BLaER1 (cell line): Measurements from ENCODE around the gene SVOP.
"Not testable (repeated sequence)": the region's sequence is repeated elsewhere in the genome, so short reads cannot be mapped to it uniquely, and the experiment has no call there.

ENCODE experiments used
- H3K27ac ChIP-seq: shearing (Covaris generic); formaldehyde crosslinking; 2 replicates; pipeline ENCODE4 v1.8.1; 2022
- H3K27me3 ChIP-seq: shearing (Covaris generic); formaldehyde crosslinking; 2 replicates; pipeline ENCODE4 v1.8.1; 2022
- H3K36me3 ChIP-seq: shearing (Covaris generic); formaldehyde crosslinking; 2 replicates; pipeline ENCODE4 v1.8.1; 2022
- H3K4me1 ChIP-seq: shearing (Covaris generic); formaldehyde crosslinking; 2 replicates; pipeline ENCODE4 v1.8.1; 2022
- H3K4me2 ChIP-seq: shearing (Covaris generic); formaldehyde crosslinking; 2 replicates; pipeline ENCODE4 v1.8.1; 2022
- H3K4me3 ChIP-seq: shearing (Covaris generic); formaldehyde crosslinking; 2 replicates; pipeline ENCODE4 v1.8.1; 2022
- H3K9ac ChIP-seq: shearing (Covaris generic); formaldehyde crosslinking; 2 replicates; pipeline ENCODE4 v1.8.1; 2022
- H3K9me3 ChIP-seq: shearing (Covaris generic); formaldehyde crosslinking; 2 replicates; pipeline ENCODE4 v1.8.1; 2022
- H4K20me1 ChIP-seq: shearing (Covaris generic); formaldehyde crosslinking; 2 replicates; pipeline ENCODE4 v1.8.1; 2022
- Cebpa-rat ChIP-seq: shearing (Covaris generic); IDR thresholded peaks from 2 replicates; pipeline ENCODE4 v1.8.1; 2022

The SVOP gene

DNA sequence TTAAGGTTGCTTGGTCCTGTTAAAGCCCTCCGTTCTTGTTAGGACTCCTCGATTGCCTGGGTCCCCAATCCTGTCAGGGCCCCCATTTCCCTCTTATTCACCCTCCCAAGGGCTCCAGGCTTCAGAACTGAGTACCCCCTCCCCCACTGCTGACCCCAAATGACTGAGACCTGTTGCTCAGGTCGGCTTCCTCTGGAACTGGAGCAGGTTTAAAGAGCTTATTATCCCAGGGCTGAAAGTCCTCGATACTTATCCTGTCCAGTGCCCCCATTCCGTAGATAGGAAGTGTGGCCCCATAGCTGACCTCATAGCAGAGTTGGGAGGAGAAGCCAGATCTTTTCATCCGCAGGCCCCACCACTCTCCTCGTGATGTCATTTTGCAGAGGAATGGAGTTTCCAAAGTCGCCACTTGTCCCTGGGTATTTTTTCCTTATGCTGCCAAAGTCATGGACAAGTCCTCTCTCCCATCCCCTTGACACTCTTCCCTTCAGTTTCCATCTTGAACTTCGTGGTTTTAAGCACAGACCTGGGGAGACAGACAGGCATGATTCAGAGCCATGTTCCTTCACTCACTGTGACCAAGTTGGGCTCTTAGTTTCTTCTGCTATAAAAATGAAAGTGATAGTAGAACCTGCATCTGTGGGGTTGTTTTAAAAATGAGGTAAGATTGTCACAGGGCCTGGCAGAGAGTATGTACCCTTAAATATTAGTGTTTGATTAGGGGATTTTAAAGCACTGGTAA, 32.7 kb upstream of the SVOP start:
- H3K4me3 ChIP-seq: peak overlapping the region; percentile 95
- peak overlapping the region; percentile 89 for H3K9ac ChIP-seq
- peaks cover 20% of the 10 kb centered on the region for H3K4me1 ChIP-seq
- no peak for TF ChIP-seq Cebpa-rat
- H4K20me1 ChIP-seq: no peaks in the 10 kb centered on the region
- H3K27ac ChIP-seq: peak overlapping the region; percentile 85; the same call in 1 of the 2 replicates
- H3K27me3 ChIP-seq: no peaks in the 10 kb centered on the region
- H3K36me3 ChIP-seq: peaks cover 11% of the 10 kb centered on the region
- H3K9me3 ChIP-seq: no peaks in the 10 kb centered on the region
- peak overlapping the region; percentile 99 for H3K4me2 ChIP-seq

DNA sequence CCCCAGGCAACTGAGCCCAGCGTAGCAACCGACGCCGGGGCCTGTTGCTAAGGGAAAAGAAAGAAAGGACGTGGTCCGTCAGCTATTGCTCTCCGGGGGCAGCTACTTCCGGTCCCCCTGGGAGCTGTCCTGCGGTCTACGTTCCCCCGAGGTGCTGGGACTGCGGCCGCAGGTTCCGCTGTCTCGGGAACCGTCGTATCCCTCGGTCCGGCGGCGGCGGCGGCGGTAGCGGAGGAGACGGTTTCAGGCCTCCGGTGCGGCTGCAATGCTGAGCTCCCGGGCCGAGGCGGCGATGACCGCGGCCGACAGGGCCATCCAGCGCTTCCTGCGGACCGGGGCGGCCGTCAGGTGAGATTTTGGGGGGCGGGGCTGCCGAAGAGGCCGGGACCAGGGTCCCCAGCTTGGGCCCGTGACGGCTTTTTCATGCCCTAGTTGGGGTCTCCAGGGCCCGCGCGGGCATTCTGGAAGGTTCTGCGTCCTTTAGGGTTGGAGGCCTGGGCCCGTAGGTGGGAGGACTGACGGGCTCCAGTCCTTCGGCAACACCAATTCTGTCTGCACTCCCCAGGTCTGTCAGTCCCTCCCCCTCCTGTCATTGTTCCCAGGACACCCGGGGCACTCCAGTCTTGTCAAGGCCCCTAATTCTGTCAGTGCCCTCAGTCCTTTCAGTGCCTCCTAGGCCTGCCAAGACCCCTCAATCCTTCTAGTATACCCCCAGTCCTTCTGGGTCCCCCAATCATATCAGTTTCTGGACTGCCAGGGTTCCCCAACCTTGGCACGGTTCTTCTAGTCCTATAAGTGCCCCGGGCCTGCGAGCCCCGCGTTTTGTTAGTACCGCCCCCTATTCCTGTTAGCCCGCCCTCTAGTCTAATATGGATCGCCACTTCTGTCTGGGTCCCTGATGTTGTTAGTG, 31.8 kb upstream of the SVOP start, which contains the start of gene USP30:
USP30 (plus strand) TSS at position 163 of the 910 bp plus-strand sequence; CDS start at position 266, 103 bp downstream.
- Histone ChIP-seq H3K27me3 (no peaks in the 10 kb centered on the region), H3K27ac (peak within 1 kb of the TSS; percentile 85)
- TF ChIP-seq Cebpa-rat: no peak

DNA sequence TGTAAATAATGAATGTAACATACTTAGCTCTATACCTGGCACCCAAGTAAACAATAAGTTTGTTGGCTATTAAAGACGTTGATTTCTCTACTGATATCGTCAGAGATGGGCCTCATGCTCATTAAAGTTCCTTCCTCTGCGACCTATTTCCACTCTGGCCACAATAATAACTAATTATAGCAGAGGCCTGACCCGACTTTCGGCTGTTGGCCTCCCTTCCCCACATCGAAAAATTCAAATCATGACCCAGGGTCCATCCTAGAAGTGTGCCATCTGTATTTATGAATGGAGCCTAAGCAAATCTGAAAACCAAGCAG, 31.2 kb upstream of the SVOP start:
- Histone ChIP-seq H3K4me3 (peak overlapping the region; percentile 95), H3K4me2 (peak overlapping the region; percentile 99), H3K27me3 (no peaks in the 10 kb centered on the region), H3K27ac (no peak overlapping the region), H3K9ac (0 out of 2 replicates have a peak overlapping the region, but pooled peaks have one; percentile 89), H3K4me1 (peaks cover 20% of the 10 kb centered on the region), H3K36me3 (no peaks in the 10 kb centered on the region), H4K20me1 (no peaks in the 10 kb centered on the region), H3K9me3 (no peaks in the 10 kb centered on the region)
- no peak for TF ChIP-seq Cebpa-rat

More for the DNA sequence above, 31.8 kb upstream of the SVOP start, which contains the start of gene USP30:
- Histone ChIP-seq H3K9me3 (no peaks in the 10 kb centered on the region), H4K20me1 (no peaks in the 10 kb centered on the region), H3K4me1 (peaks cover 20% of the 10 kb centered on the region), H3K4me3 (peak within 1 kb of the TSS; percentile 95), H3K4me2 (peak within 1 kb of the TSS; percentile 99), H3K36me3 (peaks cover 3% of the 10 kb centered on the region), H3K9ac (peak within 1 kb of the TSS; percentile 89)

DNA sequence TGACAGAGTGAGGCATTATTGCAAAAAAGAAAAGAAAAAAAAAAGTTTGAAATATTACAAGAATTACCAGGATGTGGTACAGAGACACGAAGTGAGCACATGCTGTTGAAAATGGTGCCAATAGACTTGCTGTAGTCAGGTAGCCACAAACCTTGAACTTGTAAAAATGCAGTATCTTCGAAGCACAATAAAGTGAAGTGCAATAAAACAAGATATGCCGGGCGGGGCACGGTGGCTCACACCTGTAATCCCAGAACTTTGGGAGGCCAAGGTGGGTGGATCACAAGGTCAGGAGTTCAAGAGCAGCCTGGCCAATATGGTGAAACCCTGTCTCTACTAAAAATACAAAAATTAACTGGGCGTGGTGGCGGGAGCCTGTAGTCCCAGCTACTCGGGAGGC, 28.9 kb upstream of the SVOP start:
- not testable (repeated sequence) for H3K27me3 ChIP-seq, H3K36me3 ChIP-seq, H3K4me2 ChIP-seq, H4K20me1 ChIP-seq, H3K9ac ChIP-seq, H3K4me3 ChIP-seq, H3K27ac ChIP-seq, H3K9me3 ChIP-seq
- peaks cover 20% of the 10 kb centered on the region for H3K4me1 ChIP-seq

DNA sequence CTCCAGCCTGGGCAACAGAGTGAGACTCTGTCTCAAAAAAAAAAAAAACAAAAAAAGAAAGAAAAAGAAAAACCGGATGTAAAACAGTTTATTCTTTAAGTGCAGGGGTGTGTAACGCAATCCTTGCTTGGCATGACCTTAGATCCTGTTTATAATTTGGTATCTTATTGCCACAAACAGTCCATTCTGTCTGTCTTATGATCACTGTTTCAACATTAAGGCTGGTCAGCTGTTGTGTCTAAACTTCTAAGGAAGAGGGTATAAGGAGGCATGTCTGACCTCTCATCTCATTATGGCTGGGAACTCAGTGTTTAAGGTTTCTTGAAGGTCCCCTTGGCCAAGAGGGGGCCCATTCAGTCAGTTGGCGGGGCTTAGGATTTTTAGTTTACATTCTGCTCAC, 27.8 kb upstream of the SVOP start:
- not testable (repeated sequence) for H3K27ac ChIP-seq, H3K9me3 ChIP-seq, H4K20me1 ChIP-seq, H3K9ac ChIP-seq, H3K4me2 ChIP-seq, H3K27me3 ChIP-seq, H3K4me3 ChIP-seq, H3K36me3 ChIP-seq
- peaks cover 12% of the 10 kb centered on the region for H3K4me1 ChIP-seq

DNA sequence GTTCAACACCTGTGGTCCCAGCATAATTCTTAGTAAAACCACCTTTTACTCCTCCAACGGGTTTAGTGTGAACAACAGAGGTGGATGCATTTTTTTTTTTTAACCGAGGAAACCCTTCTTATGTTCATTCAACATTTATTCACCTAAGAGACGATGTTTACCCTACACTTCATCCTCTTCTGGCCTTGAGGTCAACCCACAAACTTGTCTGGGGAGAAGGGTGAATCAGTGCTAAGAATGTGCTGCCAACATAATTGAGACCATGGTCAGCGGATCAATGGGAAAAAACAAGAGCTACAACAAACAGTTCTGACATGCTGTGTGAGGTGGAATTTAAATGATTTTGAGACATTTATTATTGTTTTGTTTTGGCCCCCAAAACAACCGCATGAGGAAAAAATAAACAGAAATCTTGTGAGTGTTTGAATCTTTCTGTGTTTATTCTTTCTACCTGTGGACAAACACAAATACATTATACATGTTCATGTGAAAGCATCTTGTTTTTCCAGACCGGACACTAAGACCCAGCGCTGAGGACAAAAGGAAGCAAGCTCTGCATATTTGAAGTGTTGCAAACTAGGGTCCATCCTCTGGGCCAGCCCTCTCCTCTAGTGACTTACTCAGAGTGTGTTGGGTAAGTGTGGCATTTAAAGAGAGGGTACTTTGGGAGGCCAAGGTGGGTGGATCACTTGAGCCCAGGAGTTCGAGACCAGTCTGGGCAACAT, 26.4 kb upstream of the SVOP start:
- no peak for TF ChIP-seq Cebpa-rat
- no peak overlapping the region for H3K9ac ChIP-seq
- no peaks in the 10 kb centered on the region for H3K9me3 ChIP-seq
- H3K4me1 ChIP-seq: peaks cover 6% of the 10 kb centered on the region; the same call in 1 of the 2 replicates
- H3K4me2 ChIP-seq: no peak overlapping the region
- no peaks in the 10 kb centered on the region for H3K36me3 ChIP-seq
- no peak overlapping the region for H3K4me3 ChIP-seq
- no peak overlapping the region for H3K27ac ChIP-seq
- no peaks in the 10 kb centered on the region for H4K20me1 ChIP-seq
- H3K27me3 ChIP-seq: no peaks in the 10 kb centered on the region

DNA sequence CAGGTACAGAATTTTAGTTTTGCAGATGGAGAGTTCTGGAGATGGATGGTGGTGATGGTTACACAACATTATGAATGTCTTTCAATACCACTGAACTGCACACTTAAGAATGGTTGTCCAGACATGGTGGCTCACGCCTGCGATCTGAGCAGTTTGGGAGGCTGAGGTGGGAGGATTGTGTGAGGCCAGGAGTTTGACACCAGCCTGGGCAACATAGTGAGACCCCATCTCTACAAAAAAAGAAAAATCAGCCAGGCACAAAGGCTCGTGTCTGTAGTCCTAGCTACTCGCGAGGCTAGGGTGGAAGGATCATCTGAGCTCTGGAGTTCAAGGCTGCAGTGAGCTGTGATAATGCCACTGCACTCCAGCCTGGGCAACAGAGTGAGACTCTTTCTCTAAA, 23.4 kb upstream of the SVOP start:
- TF ChIP-seq Cebpa-rat: no peak
- no peaks in the 10 kb centered on the region for H4K20me1 ChIP-seq

DNA sequence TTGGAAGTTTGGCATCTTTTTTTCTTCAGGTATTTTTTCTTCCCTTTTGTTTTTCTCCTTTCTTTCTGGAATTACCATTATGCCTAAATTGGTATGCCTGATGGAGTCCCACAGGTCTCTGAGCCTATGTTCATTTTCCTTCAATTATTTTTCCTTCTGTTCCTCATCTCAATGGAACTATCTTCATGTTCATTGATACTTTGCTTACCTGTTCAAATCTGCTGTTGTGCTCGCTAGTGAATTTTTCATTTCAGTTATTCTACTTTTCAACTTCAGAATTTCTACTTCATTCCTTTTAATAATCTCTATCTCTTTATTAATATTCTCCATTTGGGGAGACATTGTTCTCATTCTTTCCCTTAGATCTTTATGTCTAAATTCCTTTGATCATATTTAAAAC, 16.1 kb upstream of the SVOP start:
- Histone ChIP-seq H3K4me1 (no peaks in the 10 kb centered on the region), H3K9me3 (peaks cover 12% of the 10 kb centered on the region), H3K27me3 (no peaks in the 10 kb centered on the region), H3K36me3 (no peaks in the 10 kb centered on the region), H3K4me3 (no peak overlapping the region), H4K20me1 (no peaks in the 10 kb centered on the region), H3K9ac (no peak overlapping the region), H3K27ac (no peak overlapping the region), H3K4me2 (no peak overlapping the region)
- no peak for TF ChIP-seq Cebpa-rat

More for the DNA sequence above, 23.4 kb upstream of the SVOP start:
- no peak overlapping the region for H3K9ac ChIP-seq
- H3K27me3 ChIP-seq: no peaks in the 10 kb centered on the region
- H3K36me3 ChIP-seq: no peaks in the 10 kb centered on the region
- no peak overlapping the region for H3K4me3 ChIP-seq
- H3K4me2 ChIP-seq: no peak overlapping the region
- H3K9me3 ChIP-seq: peaks cover 7% of the 10 kb centered on the region
- H3K27ac ChIP-seq: no peak overlapping the region
- H3K4me1 ChIP-seq: no peaks in the 10 kb centered on the region

DNA sequence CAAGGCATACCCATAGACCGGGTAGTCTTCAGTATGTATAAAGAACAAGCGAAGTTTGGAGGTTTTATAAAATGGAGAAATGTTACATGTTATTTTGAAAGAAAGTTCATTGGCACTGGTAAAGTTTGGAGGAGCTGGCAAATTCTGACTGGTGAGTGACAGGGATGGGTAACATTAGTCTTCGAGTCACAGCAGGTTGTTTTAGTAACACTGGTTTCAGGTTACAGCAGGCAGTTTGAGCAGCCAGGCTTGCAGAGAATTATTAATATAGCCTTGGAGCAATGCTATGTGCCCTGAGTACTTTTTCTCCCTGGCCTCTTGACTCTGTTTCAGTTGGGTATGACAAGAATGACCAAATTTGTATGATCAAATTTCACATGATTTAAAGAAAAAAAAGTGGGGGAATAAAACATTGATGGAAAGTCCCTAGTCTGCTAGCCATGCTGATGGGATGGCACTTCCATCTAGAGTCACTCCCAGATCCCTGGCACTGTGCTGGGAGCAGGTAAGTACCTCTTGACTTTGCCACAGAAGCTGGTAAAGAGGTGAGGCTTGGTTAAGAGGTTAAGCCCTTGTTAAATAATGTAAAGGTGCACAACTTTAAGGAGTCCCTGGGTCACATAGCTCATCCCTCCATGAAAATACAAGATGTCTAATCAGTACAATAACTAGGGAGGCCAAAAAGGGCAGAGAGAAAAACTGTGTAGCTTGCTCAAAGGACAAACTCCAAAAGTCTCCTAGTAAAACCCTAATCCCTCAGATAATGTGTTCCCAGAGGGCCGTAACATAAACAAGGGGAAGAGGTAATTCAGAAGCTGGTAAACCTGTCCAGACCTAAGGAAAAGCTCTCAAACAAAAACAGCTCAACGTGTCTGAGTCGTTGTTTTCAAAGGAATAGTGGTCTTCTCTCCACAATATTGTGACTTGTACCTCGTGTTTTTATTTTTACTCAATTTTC, 12.7 kb upstream of the SVOP start:
- no peak for TF ChIP-seq Cebpa-rat
- H3K4me2 ChIP-seq: no peak overlapping the region
- no peaks in the 10 kb centered on the region for H3K27me3 ChIP-seq
- no peak overlapping the region for H3K4me3 ChIP-seq
- H3K27ac ChIP-seq: no peak overlapping the region
- no peaks in the 10 kb centered on the region for H3K36me3 ChIP-seq
- no peak overlapping the region for H3K9ac ChIP-seq
- H3K9me3 ChIP-seq: peaks cover 4% of the 10 kb centered on the region; the same call in 1 of the 2 replicates
- H3K4me1 ChIP-seq: no peaks in the 10 kb centered on the region
- H4K20me1 ChIP-seq: no peaks in the 10 kb centered on the region
